ENCODE results near the gene SKAP2. TPM values are rescaled to one million over a fixed set of nuclear protein-coding genes. Genes with fewer than 3 reads are reported as not detected.
A peak's percentile ranks its signal among the peaks of the same experiment; 100 is the strongest.

The SKAP2 gene
- total RNA-seq, 1 experiment from 2014 or later: 3.2 TPM

GRCh38 chr7:26639695-26640094, 224.7 kb downstream of the SKAP2 start:
- Histone ChIP-seq H2AK5ac (ENCODE audit: insufficient read length, low read length) (no peak overlapping the region), H3K23ac (ENCODE audit: insufficient read length, low read depth, low read length) (no peak overlapping the region), H4K20me1 (ENCODE audit: control insufficient read depth, insufficient read depth, insufficient read length) (no peaks in the 10 kb centered on the region), H3K79me2 (ENCODE audit: insufficient read depth, low read length) (no peaks in the 10 kb centered on the region), H3T11ph (ENCODE audit: low read length) (no peak overlapping the region), H3K27me3 (ENCODE audit: insufficient read depth, low read length) (no peaks in the 10 kb centered on the region), H4K91ac (ENCODE audit: insufficient read length, low read depth, low read length) (no peak overlapping the region), H3K27ac (ENCODE audit: insufficient read length, low read depth, low read length) (no peak overlapping the region), H3K18ac (ENCODE audit: insufficient read length, low read depth, low read length) (no peak overlapping the region), H4K8ac (replicated peaks; ENCODE audit: insufficient read length, low read depth, low read length) (peak overlapping the region; percentile 6), H3K14ac (ENCODE audit: insufficient read depth, low read length) (no peak overlapping the region), H3K4me2 (ENCODE audit: insufficient read depth, insufficient read length, low read length) (no peak overlapping the region), H3K23me2 (ENCODE audit: insufficient read length, low read depth, low read length, poor library complexity, severe bottlenecking) (no peaks in the 10 kb centered on the region), H3K4me1 (ENCODE audit: insufficient read depth, low read length) (no peaks in the 10 kb centered on the region), H2BK12ac (ENCODE audit: insufficient read length, low read depth, low read length) (no peak overlapping the region), H3K4ac (ENCODE audit: low read depth, low read length) (no peak overlapping the region), H2BK5ac (ENCODE audit: insufficient read length, low read length) (no peak overlapping the region), H4K5ac (ENCODE audit: insufficient read length, low read depth, low read length) (no peak overlapping the region), H2BK20ac (ENCODE audit: low read depth, low read length, poor library complexity, severe bottlenecking) (no peak overlapping the region), H2BK120ac (ENCODE audit: low read depth, low read length, poor library complexity, severe bottlenecking) (no peak overlapping the region), H2BK15ac (ENCODE audit: low read depth, low read length) (no peak overlapping the region), H3K79me1 (ENCODE audit: insufficient read depth, low read depth, low read length, poor library complexity, severe bottlenecking) (no peaks in the 10 kb centered on the region), H2AFZ (ENCODE audit: low read length) (no peak overlapping the region), H3K9me3 (ENCODE audit: control insufficient read depth, low read depth, low read length) (no peaks in the 10 kb centered on the region), H3K56ac (ENCODE audit: insufficient read length, low read depth, low read length) (no peak overlapping the region), H3K9ac (ENCODE audit: extremely low read depth, insufficient read length, low read length) (no peak overlapping the region)
- no peak for TF ChIP-seq CTCF (conservative IDR thresholded peaks at IDR 0.05)
- Mint-ChIP-seq H3K4me3 (no peak overlapping the region), H3K9me3 (no peaks in the 10 kb centered on the region), H3K36me3 (ENCODE audit: insufficient read depth in 1 of 3, low read depth in 3 of 3) (no peaks in the 10 kb centered on the region), H3K27ac (no peak overlapping the region), H3K27me3 (ENCODE audit: low read depth) (no peaks in the 10 kb centered on the region; the same call in 1 of the 2 replicates), H3K4me1 (no peaks in the 10 kb centered on the region)
- DNase-seq: no peak
- 100% methylated on average over 3 of the region's 5 CpGs for WGBS (ENCODE audit: extremely low coverage, insufficient read length, low lambda C conversion rate)

Measured in H9 (cell line).